H9 (cell line): Measurements from ENCODE around the gene ANKH. TPM values are rescaled to one million over a fixed set of nuclear protein-coding genes. Genes with fewer than 3 reads are reported as not detected.

Source experiments
- DNase-seq: peaks from one replicate; pipeline ENCODE4 v3.0.0-alpha.2; 2017
- H2AFZ ChIP-seq: one replicate; pipeline ENCODE4 v1.6.1; 2013; ENCODE audit warnings: mild to moderate bottlenecking, low read length, control low read depth, moderate library complexity
- H2AK5ac ChIP-seq: 2 replicates; pipeline ENCODE4 v1.6.1; 2013; ENCODE audit warnings: low read length, control low read depth, mixed read lengths; ENCODE audit not compliant: insufficient read length
- H2BK120ac ChIP-seq: one replicate; pipeline ENCODE4 v1.6.1; 2013; ENCODE audit warnings: low read depth, mild to moderate bottlenecking, low read length, control low read depth, inconsistent platforms; ENCODE audit not compliant: poor library complexity, severe bottlenecking
- H2BK12ac ChIP-seq: 2 replicates; pipeline ENCODE4 v1.6.1; 2013; ENCODE audit warnings: low read length, control low read depth, mixed read lengths, low read depth; ENCODE audit not compliant: insufficient read length
- H2BK15ac ChIP-seq: 2 replicates; pipeline ENCODE4 v1.6.1; 2013; ENCODE audit warnings: low read depth, low read length, control low read depth
- H2BK20ac ChIP-seq: one replicate; pipeline ENCODE4 v1.6.1; 2013; ENCODE audit warnings: low read depth, mild to moderate bottlenecking, low read length, control low read depth, inconsistent platforms; ENCODE audit not compliant: poor library complexity, severe bottlenecking
- H2BK5ac ChIP-seq: 2 replicates; pipeline ENCODE4 v1.6.1; 2013; ENCODE audit warnings: low read length, control low read depth, mixed read lengths; ENCODE audit not compliant: insufficient read length
- H3K14ac ChIP-seq: 2 replicates; pipeline ENCODE4 v1.6.1; 2013; ENCODE audit warnings: low read length, control low read depth; ENCODE audit not compliant: insufficient read depth
- H3K18ac ChIP-seq: 2 replicates; pipeline ENCODE4 v1.6.1; 2013; ENCODE audit warnings: low read depth, mild to moderate bottlenecking, mixed read lengths, low read length, control low read depth; ENCODE audit not compliant: insufficient read length
- H3K23ac ChIP-seq: 2 replicates; pipeline ENCODE4 v1.6.1; 2013; ENCODE audit warnings: low read length, control low read depth, mixed read lengths, low read depth; ENCODE audit not compliant: insufficient read length
- H3K23me2 ChIP-seq: 2 replicates; pipeline ENCODE4 v1.6.1; 2013; ENCODE audit warnings: low read depth, mild to moderate bottlenecking, mixed read lengths, low read length, control low read depth; ENCODE audit not compliant: insufficient read length, poor library complexity, severe bottlenecking
- H3K27ac ChIP-seq: 2 replicates; pipeline ENCODE4 v1.5.1; 2013; ENCODE audit warnings: low read length, control low read depth, mixed read lengths, low read depth; ENCODE audit not compliant: insufficient read length
- H3K27me3 ChIP-seq: 2 replicates; pipeline ENCODE4 v1.6.1; 2013; ENCODE audit warnings: low read length, control low read depth, inconsistent platforms; ENCODE audit not compliant: insufficient read depth
- H3K4ac ChIP-seq: 2 replicates; pipeline ENCODE4 v1.6.1; 2013; ENCODE audit warnings: low read depth, mild to moderate bottlenecking, control low read depth, inconsistent platforms, low read length, moderate library complexity
- H3K4me1 ChIP-seq: 2 replicates; pipeline ENCODE4 v1.6.1; 2013; ENCODE audit warnings: low read length, control low read depth, inconsistent platforms; ENCODE audit not compliant: insufficient read depth
- H3K4me2 ChIP-seq: 2 replicates; pipeline ENCODE4 v1.6.1; 2013; ENCODE audit warnings: low read length, control low read depth, mixed read lengths; ENCODE audit not compliant: insufficient read length, insufficient read depth
- H3K56ac ChIP-seq: 2 replicates; pipeline ENCODE4 v1.6.1; 2013; ENCODE audit warnings: low read depth, mild to moderate bottlenecking, mixed read lengths, low read length, control low read depth; ENCODE audit not compliant: insufficient read length
- H3K79me1 ChIP-seq: 2 replicates; pipeline ENCODE4 v1.6.1; 2013; ENCODE audit warnings: low read depth, mild to moderate bottlenecking, moderate library complexity, low read length, control low read depth, inconsistent platforms; ENCODE audit not compliant: insufficient read depth, poor library complexity, severe bottlenecking
- H3K79me2 ChIP-seq: 2 replicates; pipeline ENCODE4 v1.6.1; 2013; ENCODE audit warnings: low read length, control low read depth, inconsistent platforms; ENCODE audit not compliant: insufficient read depth
- H3K9ac ChIP-seq: 2 replicates; pipeline ENCODE4 v1.6.1; 2013; ENCODE audit warnings: low read length, control low read depth, mixed read lengths; ENCODE audit not compliant: insufficient read length; ENCODE audit errors: extremely low read depth
- H3K9me3 ChIP-seq: one replicate; pipeline ENCODE4 v1.6.1; 2013; ENCODE audit warnings: low read depth, low read length, inconsistent platforms; ENCODE audit not compliant: control insufficient read depth
- H3T11ph ChIP-seq: one replicate; pipeline ENCODE4 v1.6.1; 2013; ENCODE audit warnings: mild to moderate bottlenecking, low read length, control low read depth, inconsistent platforms
- H4K20me1 ChIP-seq: one replicate; pipeline ENCODE4 v1.6.1; 2013; ENCODE audit not compliant: control insufficient read depth, insufficient read length, insufficient read depth
- H4K5ac ChIP-seq: 2 replicates; pipeline ENCODE4 v1.6.1; 2013; ENCODE audit warnings: low read depth, mild to moderate bottlenecking, mixed read lengths, low read length, control low read depth; ENCODE audit not compliant: insufficient read length
- H4K8ac ChIP-seq: replicated peaks from 2 replicates; pipeline ENCODE4 v1.6.1; 2013; ENCODE audit warnings: low read length, control low read depth, mixed read lengths, low read depth; ENCODE audit not compliant: insufficient read length
- H4K91ac ChIP-seq: 2 replicates; pipeline ENCODE4 v1.6.1; 2013; ENCODE audit warnings: low read depth, mild to moderate bottlenecking, moderate library complexity, mixed read lengths, low read length, control low read depth; ENCODE audit not compliant: insufficient read length
- H3K27ac Mint-ChIP-seq, 3 experiments: 2 replicates in 2 of 3; 3 replicates in 1 of 3; pipeline ENCODE4 v1.8.0; 2020 to 2021; ENCODE audit warnings: mixed read lengths in 3 of 3, mild to moderate bottlenecking in 1 of 3, moderate library complexity in 1 of 3
- H3K27me3 Mint-ChIP-seq: 2 replicates; pipeline ENCODE4 v1.8.0; 2021; ENCODE audit warnings: low read depth, mild to moderate bottlenecking, moderate library complexity, mixed read lengths
- H3K36me3 Mint-ChIP-seq, 3 experiments: 2 replicates in 2 of 3; 3 replicates in 1 of 3; pipeline ENCODE4 v1.8.0; 2020 to 2021; ENCODE audit warnings: low read depth in 3 of 3, mixed read lengths in 3 of 3; ENCODE audit not compliant: insufficient read depth in 1 of 3
- H3K4me1 Mint-ChIP-seq, 2 experiments: 2 replicates each; pipeline ENCODE4 v1.8.0; 2020; ENCODE audit warnings: mixed read lengths in 2 of 2
- H3K4me3 Mint-ChIP-seq, 2 experiments: 2 replicates in 1 of 2; 3 replicates in 1 of 2; pipeline ENCODE4 v1.8.0; 2020 to 2021; ENCODE audit warnings: mild to moderate bottlenecking in 2 of 2, mixed read lengths in 2 of 2, moderate library complexity in 1 of 2
- H3K9me3 Mint-ChIP-seq, 2 experiments: 2 replicates in 1 of 2; 3 replicates in 1 of 2; pipeline ENCODE4 v1.8.0; 2020; ENCODE audit warnings: mild to moderate bottlenecking in 2 of 2, mixed read lengths in 2 of 2, moderate library complexity in 1 of 2
- WGBS: extraction: QIAGEN DNeasy Blood & Tissue Kit; methylation state at CpG from one replicate; pipeline ENCODE4 v1.1.7; 2013; ENCODE audit warnings: missing lambda C conversion rate, low lambda C conversion rate, mixed read lengths; ENCODE audit not compliant: insufficient read length; ENCODE audit errors: extremely low coverage; 5-methylcytosine and 5-hydroxymethylcytosine counted together
- total RNA-seq: library from RNA; stranded (reverse); gene quantifications from 2 replicates; pipeline ENCODE4 v1.2.1, GENCODE V29; 2021
- TF ChIP-seq, protein P1 (sequence below): fragments of 200-600 bp; sonication (generic); conservative IDR thresholded peaks from 3 replicates; pipeline ENCODE4 v1.8.0; 2021; ENCODE audit warnings: antibody characterized with exemption, mild to moderate bottlenecking

The ANKH gene
- total RNA-seq, 1 experiment from 2014 or later: 9.6 TPM

- no CpG with 5 or more reads among the region's 9 CpGs for WGBS
- Histone ChIP-seq H2BK15ac (no peak overlapping the region), H2BK5ac (no peak overlapping the region), H3K18ac (no peak overlapping the region), H3K4me2 (peak overlapping the region; percentile 80), H3K4me1 (no peaks in the 10 kb centered on the region), H2BK12ac (no peak overlapping the region), H2AFZ (no peak overlapping the region), H4K91ac (no peak overlapping the region), H3K79me1 (no peaks in the 10 kb centered on the region), H3T11ph (no peak overlapping the region), H3K79me2 (no peaks in the 10 kb centered on the region), H3K14ac (no peak overlapping the region), H3K23me2 (peaks cover 11% of the 10 kb centered on the region), H3K56ac (no peak overlapping the region), H4K5ac (no peak overlapping the region), H2BK120ac (no peak overlapping the region), H3K4ac (no peak overlapping the region), H3K9me3 (no peaks in the 10 kb centered on the region), H2BK20ac (no peak overlapping the region), H4K20me1 (no peaks in the 10 kb centered on the region), H3K27me3 (peaks cover 7% of the 10 kb centered on the region; the same call in 1 of the 2 replicates), H3K9ac (no peak overlapping the region), H4K8ac (no peak overlapping the region), H2AK5ac (no peak overlapping the region), H3K23ac (no peak overlapping the region), H3K27ac (no peak overlapping the region)
- Mint-ChIP-seq H3K36me3 (no peaks in the 10 kb centered on the region), H3K4me1 (peaks cover 10 to 12% of the 10 kb centered on the region in 2 experiments), H3K27me3 (peaks cover 56% of the 10 kb centered on the region), H3K9me3 (no peaks in the 10 kb centered on the region), H3K27ac (no peak overlapping the region), H3K4me3 (no peak overlapping the region)
- TF ChIP-seq, protein P1, sequence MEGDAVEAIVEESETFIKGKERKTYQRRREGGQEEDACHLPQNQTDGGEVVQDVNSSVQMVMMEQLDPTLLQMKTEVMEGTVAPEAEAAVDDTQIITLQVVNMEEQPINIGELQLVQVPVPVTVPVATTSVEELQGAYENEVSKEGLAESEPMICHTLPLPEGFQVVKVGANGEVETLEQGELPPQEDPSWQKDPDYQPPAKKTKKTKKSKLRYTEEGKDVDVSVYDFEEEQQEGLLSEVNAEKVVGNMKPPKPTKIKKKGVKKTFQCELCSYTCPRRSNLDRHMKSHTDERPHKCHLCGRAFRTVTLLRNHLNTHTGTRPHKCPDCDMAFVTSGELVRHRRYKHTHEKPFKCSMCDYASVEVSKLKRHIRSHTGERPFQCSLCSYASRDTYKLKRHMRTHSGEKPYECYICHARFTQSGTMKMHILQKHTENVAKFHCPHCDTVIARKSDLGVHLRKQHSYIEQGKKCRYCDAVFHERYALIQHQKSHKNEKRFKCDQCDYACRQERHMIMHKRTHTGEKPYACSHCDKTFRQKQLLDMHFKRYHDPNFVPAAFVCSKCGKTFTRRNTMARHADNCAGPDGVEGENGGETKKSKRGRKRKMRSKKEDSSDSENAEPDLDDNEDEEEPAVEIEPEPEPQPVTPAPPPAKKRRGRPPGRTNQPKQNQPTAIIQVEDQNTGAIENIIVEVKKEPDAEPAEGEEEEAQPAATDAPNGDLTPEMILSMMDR: no peak
- no peak for DNase-seq
These were observed 1.5 kb upstream of the ANKH start for GRCh38 chr5:14873093-14873492.
